ENCODE data around the gene RGL2.

The RGL2 gene

GRCh38 chr6:33336495-33336894 is 37.8 kb upstream of the RGL2 start:
- Histone ChIP-seq H3F3A (ENCODE audit: control insufficient read depth, insufficient read depth) (peaks cover 4% of the 10 kb centered on the region), H3K36me3 (ENCODE audit: control insufficient read depth, low read length) (no peaks in the 10 kb centered on the region), H3K79me2 (ENCODE audit: control insufficient read depth, low read length) (no peaks in the 10 kb centered on the region), H3K9me3 (ENCODE audit: control insufficient read depth, insufficient read depth, low read length) (no peaks in the 10 kb centered on the region), H3K27ac (ENCODE audit: low read depth, low read length) (no peak overlapping the region), H3K4me1 (ENCODE audit: control insufficient read depth, low read length) (peaks cover 23% of the 10 kb centered on the region), H3K9me2 (replicated peaks; ENCODE audit: control insufficient read depth, low read length) (no peaks in the 10 kb centered on the region), H3K4me3 (ENCODE audit: low read length) (no peak overlapping the region), H4K20me1 (ENCODE audit: control insufficient read depth, insufficient read depth, low read depth, low read length) (no peaks in the 10 kb centered on the region), H3K27me3 (ENCODE audit: control insufficient read depth, low read length) (no peaks in the 10 kb centered on the region), H3K4me2 (ENCODE audit: low read length) (no peak overlapping the region)
- TF ChIP-seq CTCF (IDR thresholded peaks at IDR 0.05; ENCODE audit: low read depth, low read length, poor library complexity, severe bottlenecking): no peak

- Histone ChIP-seq H3K4me3 (ENCODE audit: low read length) (no peak overlapping the region), H3K36me3 (ENCODE audit: control insufficient read depth, low read length) (no peaks in the 10 kb centered on the region), H3K9me2 (replicated peaks; ENCODE audit: control insufficient read depth, low read length) (no peaks in the 10 kb centered on the region), H3K4me1 (ENCODE audit: control insufficient read depth, low read length) (peaks cover 29% of the 10 kb centered on the region), H3K27me3 (ENCODE audit: control insufficient read depth, low read length) (no peaks in the 10 kb centered on the region), H3K79me2 (ENCODE audit: control insufficient read depth, low read length) (no peaks in the 10 kb centered on the region), H4K20me1 (ENCODE audit: control insufficient read depth, insufficient read depth, low read depth, low read length) (no peaks in the 10 kb centered on the region), H3K4me2 (ENCODE audit: low read length) (no peak overlapping the region), H3K27ac (ENCODE audit: low read depth, low read length) (no peak overlapping the region), H3F3A (ENCODE audit: control insufficient read depth, insufficient read depth) (peaks cover 4% of the 10 kb centered on the region), H3K9me3 (ENCODE audit: control insufficient read depth, insufficient read depth, low read length) (no peaks in the 10 kb centered on the region)
- TF ChIP-seq EZH2phosphoT487 (IDR thresholded peaks at IDR 0.05; ENCODE audit: borderline replicate concordance, low read length) (no peak), CTCF (IDR thresholded peaks at IDR 0.05; ENCODE audit: low read depth, low read length, poor library complexity, severe bottlenecking) (no peak)
Observed at GRCh38 chr6:33335916-33336315, 37.2 kb upstream of the RGL2 start.

GRCh38 chr6:33333666-33334065 is 34.9 kb upstream of the RGL2 start:
- H3K27me3 ChIP-seq (ENCODE audit: control insufficient read depth, low read length): no peaks in the 10 kb centered on the region
- no peaks in the 10 kb centered on the region for H3K36me3 ChIP-seq (ENCODE audit: control insufficient read depth, low read length)
- H3K9me3 ChIP-seq (ENCODE audit: control insufficient read depth, insufficient read depth, low read length): no peaks in the 10 kb centered on the region
- no peak overlapping the region for H3K27ac ChIP-seq (ENCODE audit: low read depth, low read length)
- no peak overlapping the region for H3K4me2 ChIP-seq (ENCODE audit: low read length)
- H3K4me1 ChIP-seq (ENCODE audit: control insufficient read depth, low read length): peaks cover 41% of the 10 kb centered on the region
- H3K9me2 ChIP-seq (replicated peaks; ENCODE audit: control insufficient read depth, low read length): no peaks in the 10 kb centered on the region
- H3F3A ChIP-seq (ENCODE audit: control insufficient read depth, insufficient read depth): peaks cover 7% of the 10 kb centered on the region
- no peaks in the 10 kb centered on the region for H4K20me1 ChIP-seq (ENCODE audit: control insufficient read depth, insufficient read depth, low read depth, low read length)
- no peak overlapping the region for H3K4me3 ChIP-seq (ENCODE audit: low read length)
- H3K79me2 ChIP-seq (ENCODE audit: control insufficient read depth, low read length): no peaks in the 10 kb centered on the region
- TF ChIP-seq CTCF (IDR thresholded peaks at IDR 0.05; ENCODE audit: low read depth, low read length, poor library complexity, severe bottlenecking): no peak
- no peak for TF ChIP-seq EZH2phosphoT487 (IDR thresholded peaks at IDR 0.05; ENCODE audit: borderline replicate concordance, low read length)

GRCh38 chr6:33330736-33331135 is 32.0 kb upstream of the RGL2 start:
- TF ChIP-seq CTCF (IDR thresholded peaks at IDR 0.05; ENCODE audit: low read depth, low read length, poor library complexity, severe bottlenecking): no peak
- TF ChIP-seq EZH2phosphoT487 (IDR thresholded peaks at IDR 0.05; ENCODE audit: borderline replicate concordance, low read length): no peak
- no peaks in the 10 kb centered on the region for H4K20me1 ChIP-seq (ENCODE audit: control insufficient read depth, insufficient read depth, low read depth, low read length)
- H3K27me3 ChIP-seq (ENCODE audit: control insufficient read depth, low read length): no peaks in the 10 kb centered on the region
- H3K4me3 ChIP-seq (ENCODE audit: low read length): no peak overlapping the region
- peaks cover 7% of the 10 kb centered on the region for H3F3A ChIP-seq (ENCODE audit: control insufficient read depth, insufficient read depth)
- no peaks in the 10 kb centered on the region for H3K9me2 ChIP-seq (replicated peaks; ENCODE audit: control insufficient read depth, low read length)
- peaks cover 48% of the 10 kb centered on the region for H3K4me1 ChIP-seq (ENCODE audit: control insufficient read depth, low read length)
- H3K9me3 ChIP-seq (ENCODE audit: control insufficient read depth, insufficient read depth, low read length): no peaks in the 10 kb centered on the region
- H3K36me3 ChIP-seq (ENCODE audit: control insufficient read depth, low read length): no peaks in the 10 kb centered on the region
- no peaks in the 10 kb centered on the region for H3K79me2 ChIP-seq (ENCODE audit: control insufficient read depth, low read length)
- H3K4me2 ChIP-seq (ENCODE audit: low read length): no peak overlapping the region
- no peak overlapping the region for H3K27ac ChIP-seq (ENCODE audit: low read depth, low read length)

Measured in DOHH2 (cell line).